ENCODE data around the gene ANKRD44.

ANKRD44 gene

GRCh38 chr2:197037863-197038398, 272.6 kb downstream of the ANKRD44 start:
- Histone ChIP-seq H3K36me3 (ENCODE audit: low read depth) (no peaks in the 10 kb centered on the region), H3K9me3 (ENCODE audit: severe bottlenecking) (no peaks in the 10 kb centered on the region), H3K27me3 (ENCODE audit: insufficient read depth, poor library complexity, severe bottlenecking) (no peaks in the 10 kb centered on the region), H3K4me3 (ENCODE audit: severe bottlenecking) (no peak overlapping the region), H3K4me1 (ENCODE audit: insufficient read depth, poor library complexity, severe bottlenecking) (no peaks in the 10 kb centered on the region), H3K27ac (ENCODE audit: poor library complexity, severe bottlenecking) (no peak overlapping the region)
- peak; percentile 48; the same call in 1 of the 3 replicates for ATAC-seq (ENCODE audit: low read depth)
- peak; percentile 17 for TF ChIP-seq CTCF (IDR thresholded peaks at IDR 0.05; ENCODE audit: poor library complexity, severe bottlenecking)
- no peak for DNase-seq (ENCODE audit: low spot score)

- no peaks in the 10 kb centered on the region for H3K4me1 ChIP-seq (ENCODE audit: insufficient read depth, poor library complexity, severe bottlenecking)
- H3K27ac ChIP-seq (ENCODE audit: poor library complexity, severe bottlenecking): no peak overlapping the region
- H3K4me3 ChIP-seq (ENCODE audit: severe bottlenecking): no peak overlapping the region
- DNase-seq (ENCODE audit: low spot score): no peak
- ATAC-seq (ENCODE audit: low read depth): no peak
- no peaks in the 10 kb centered on the region for H3K27me3 ChIP-seq (ENCODE audit: insufficient read depth, poor library complexity, severe bottlenecking)
- TF ChIP-seq CTCF (IDR thresholded peaks at IDR 0.05; ENCODE audit: poor library complexity, severe bottlenecking): no peak
- no peaks in the 10 kb centered on the region for H3K9me3 ChIP-seq (ENCODE audit: severe bottlenecking)
- H3K36me3 ChIP-seq (ENCODE audit: low read depth): no peaks in the 10 kb centered on the region
Observed at GRCh38 chr2:197035002-197035401, 275.6 kb downstream of the ANKRD44 start.

GRCh38 chr2:197034292-197034691, 276.3 kb downstream of the ANKRD44 start:
- ATAC-seq (ENCODE audit: low read depth) (no peak), DNase-seq (ENCODE audit: low spot score) (no peak)
- no peak overlapping the region for H3K27ac ChIP-seq (ENCODE audit: poor library complexity, severe bottlenecking)
- H3K36me3 ChIP-seq (ENCODE audit: low read depth): no peaks in the 10 kb centered on the region
- no peak for TF ChIP-seq CTCF (IDR thresholded peaks at IDR 0.05; ENCODE audit: poor library complexity, severe bottlenecking)
- no peaks in the 10 kb centered on the region for H3K27me3 ChIP-seq (ENCODE audit: insufficient read depth, poor library complexity, severe bottlenecking)
- no peak overlapping the region for H3K4me3 ChIP-seq (ENCODE audit: severe bottlenecking)
- no peaks in the 10 kb centered on the region for H3K9me3 ChIP-seq (ENCODE audit: severe bottlenecking)
- no peaks in the 10 kb centered on the region for H3K4me1 ChIP-seq (ENCODE audit: insufficient read depth, poor library complexity, severe bottlenecking)

- TF ChIP-seq CTCF (IDR thresholded peaks at IDR 0.05; ENCODE audit: poor library complexity, severe bottlenecking): no peak
- Histone ChIP-seq H3K36me3 (ENCODE audit: low read depth) (no peaks in the 10 kb centered on the region), H3K27ac (ENCODE audit: poor library complexity, severe bottlenecking) (no peak overlapping the region), H3K27me3 (ENCODE audit: insufficient read depth, poor library complexity, severe bottlenecking) (no peaks in the 10 kb centered on the region), H3K9me3 (ENCODE audit: severe bottlenecking) (no peaks in the 10 kb centered on the region), H3K4me3 (ENCODE audit: severe bottlenecking) (no peak overlapping the region), H3K4me1 (ENCODE audit: insufficient read depth, poor library complexity, severe bottlenecking) (no peaks in the 10 kb centered on the region)
- no peak for ATAC-seq (ENCODE audit: low read depth)
- DNase-seq (ENCODE audit: low spot score): no peak
Observed at GRCh38 chr2:197033222-197033621, 277.4 kb downstream of the ANKRD44 start.

GRCh38 chr2:197031803-197032202, 278.8 kb downstream of the ANKRD44 start:
- no peaks in the 10 kb centered on the region for H3K9me3 ChIP-seq (ENCODE audit: severe bottlenecking)
- H3K27me3 ChIP-seq (ENCODE audit: insufficient read depth, poor library complexity, severe bottlenecking): no peaks in the 10 kb centered on the region
- DNase-seq (ENCODE audit: low spot score) (no peak), ATAC-seq (ENCODE audit: low read depth) (no peak)
- no peak for TF ChIP-seq CTCF (IDR thresholded peaks at IDR 0.05; ENCODE audit: poor library complexity, severe bottlenecking)
- no peak overlapping the region for H3K4me3 ChIP-seq (ENCODE audit: severe bottlenecking)
- no peaks in the 10 kb centered on the region for H3K4me1 ChIP-seq (ENCODE audit: insufficient read depth, poor library complexity, severe bottlenecking)
- no peak overlapping the region for H3K27ac ChIP-seq (ENCODE audit: poor library complexity, severe bottlenecking)
- no peaks in the 10 kb centered on the region for H3K36me3 ChIP-seq (ENCODE audit: low read depth)
